ENCODE results near the gene PLPPR4. TPM values are rescaled to one million over a fixed set of nuclear protein-coding genes. Genes with fewer than 3 reads are reported as not detected.
"Not testable (repeated sequence)": the region's sequence is repeated elsewhere in the genome, so short reads cannot be mapped to it uniquely, and the experiment has no call there.

The PLPPR4 gene
- polyA plus RNA-seq, 10 donors = 3.5 to 13.0 (median 9.3) TPM

GRCh38 chr1:99268021-99268420 is 3.7 kb downstream of the PLPPR4 start:
- DNase-seq = no peak

DNA sequence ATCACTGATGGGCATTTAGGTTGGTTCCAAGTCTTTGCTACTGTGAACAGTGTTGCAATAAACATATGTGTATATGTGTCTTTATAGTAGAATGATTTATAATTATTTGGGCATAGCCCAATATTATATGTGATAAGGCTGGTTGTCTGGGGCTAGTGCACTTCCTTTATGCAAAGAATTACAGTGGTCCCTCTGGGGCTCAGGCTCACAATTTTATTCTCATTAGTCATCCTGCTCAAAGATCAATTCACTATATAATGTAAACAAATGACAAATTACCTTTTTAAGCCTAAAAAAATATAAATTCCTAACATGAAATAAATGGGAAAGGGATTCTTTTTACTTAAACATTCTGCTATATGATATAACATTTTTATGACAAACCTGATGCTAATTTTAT is 5.0 kb downstream of the PLPPR4 start:
- no peak for DNase-seq

- DNase-seq = no peak
These were observed 6.4 kb downstream of the PLPPR4 start for GRCh38 chr1:99270646-99271045.

- no peak for DNase-seq
These were observed 7.0 kb downstream of the PLPPR4 start for GRCh38 chr1:99271249-99271648.

DNA sequence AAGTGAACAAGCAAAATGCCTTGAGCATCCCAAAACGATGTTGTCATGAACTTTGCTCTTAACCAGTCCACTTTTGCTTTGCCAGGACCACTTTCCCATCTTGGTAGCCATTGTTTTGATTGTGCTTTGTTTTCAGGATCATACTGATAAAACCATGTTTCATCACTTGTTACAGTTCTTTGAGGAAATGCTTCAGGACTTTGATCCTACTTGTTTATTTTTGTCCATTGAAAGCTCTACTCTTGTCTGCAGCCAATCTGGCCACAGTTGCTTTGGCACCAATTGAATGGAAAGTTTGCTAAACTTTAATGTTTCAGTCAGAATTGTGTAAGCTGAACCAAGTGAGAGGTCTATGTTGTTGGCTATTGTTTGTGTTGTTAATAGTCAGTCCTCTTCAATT is 12.8 kb downstream of the PLPPR4 start:
- no peak for DNase-seq

GRCh38 chr1:99279525-99279924 is 15.2 kb downstream of the PLPPR4 start:
- no peak for DNase-seq

GRCh38 chr1:99281105-99281504 is 16.8 kb downstream of the PLPPR4 start:
- DNase-seq = no peak

DNA sequence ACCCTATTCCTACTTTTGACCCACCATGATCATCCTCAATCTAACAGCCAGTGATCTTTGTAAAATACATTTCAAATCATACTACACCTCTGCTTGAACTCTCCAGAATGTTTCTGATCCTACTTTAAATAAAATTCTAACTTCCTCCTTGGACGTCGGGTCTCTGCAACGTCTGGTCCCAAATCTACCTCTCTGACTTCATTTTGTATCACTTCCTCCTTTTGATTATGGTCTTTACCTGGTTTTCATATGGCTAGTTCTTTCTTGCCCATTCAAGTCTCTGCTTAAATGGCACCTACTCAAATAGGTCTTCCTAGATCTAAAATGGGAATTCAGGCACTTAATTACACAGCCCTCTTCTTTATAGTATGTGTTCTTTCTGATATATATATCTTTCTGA is 18.2 kb downstream of the PLPPR4 start:
- no peak for DNase-seq

DNA sequence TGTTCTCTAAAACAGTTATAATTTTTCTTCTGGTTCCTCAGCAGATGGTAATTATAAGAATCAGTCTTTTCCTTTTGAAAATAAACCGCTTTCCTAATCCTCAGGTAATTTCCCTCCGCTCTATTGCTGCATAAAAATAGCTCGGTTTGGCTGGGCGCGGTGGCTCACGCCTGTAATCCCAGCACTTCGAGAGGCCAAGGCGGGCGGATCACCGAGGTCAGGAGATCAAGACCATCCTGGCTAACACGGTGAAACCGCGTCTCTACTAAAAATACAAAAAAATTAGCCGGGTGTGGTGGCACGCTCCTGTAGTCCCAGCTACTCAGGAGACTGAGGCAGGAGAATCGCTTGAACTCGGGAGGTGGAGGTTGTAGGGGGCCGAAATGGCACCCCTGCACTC is 19.2 kb downstream of the PLPPR4 start:
- DNase-seq = not testable (repeated sequence)

- no peak for DNase-seq
These were observed 28.6 kb downstream of the PLPPR4 start for GRCh38 chr1:99292886-99293285.

DNA sequence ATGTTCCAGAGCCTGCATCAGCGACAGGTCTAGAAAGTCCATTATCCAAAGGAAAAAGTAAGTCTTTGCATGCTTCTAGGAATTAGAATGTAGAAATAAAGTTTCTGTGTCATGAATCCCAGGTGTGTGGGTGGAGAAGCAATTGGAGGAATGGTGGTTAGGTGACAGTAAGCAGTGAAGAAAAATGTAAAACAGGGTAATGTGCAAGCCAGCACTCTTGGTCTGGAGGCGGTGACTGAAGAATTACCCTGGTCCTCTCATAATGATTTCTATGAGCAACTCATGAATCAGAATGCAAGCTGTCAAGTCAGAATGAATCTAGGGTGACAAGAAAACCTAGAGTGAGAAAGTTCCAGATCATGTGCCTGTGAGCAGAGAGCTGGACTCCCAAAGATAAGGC is 33.6 kb downstream of the PLPPR4 start:
- no peak for DNase-seq

- DNase-seq = no peak
These were observed 40.5 kb downstream of the PLPPR4 start for GRCh38 chr1:99304725-99305282.

- no peak for DNase-seq
These were observed 41.3 kb downstream of the PLPPR4 start for GRCh38 chr1:99305626-99306025.

- DNase-seq = no peak
These were observed 41.8 kb downstream of the PLPPR4 start for GRCh38 chr1:99306056-99306455.

- no peak for DNase-seq
These were observed 42.4 kb downstream of the PLPPR4 start for GRCh38 chr1:99306644-99307043.

- no peak for DNase-seq
These were observed 51.0 kb downstream of the PLPPR4 start for GRCh38 chr1:99315305-99315704.

- no peak for DNase-seq
These were observed 62.1 kb downstream of the PLPPR4 start for GRCh38 chr1:99326215-99326949.

DNA sequence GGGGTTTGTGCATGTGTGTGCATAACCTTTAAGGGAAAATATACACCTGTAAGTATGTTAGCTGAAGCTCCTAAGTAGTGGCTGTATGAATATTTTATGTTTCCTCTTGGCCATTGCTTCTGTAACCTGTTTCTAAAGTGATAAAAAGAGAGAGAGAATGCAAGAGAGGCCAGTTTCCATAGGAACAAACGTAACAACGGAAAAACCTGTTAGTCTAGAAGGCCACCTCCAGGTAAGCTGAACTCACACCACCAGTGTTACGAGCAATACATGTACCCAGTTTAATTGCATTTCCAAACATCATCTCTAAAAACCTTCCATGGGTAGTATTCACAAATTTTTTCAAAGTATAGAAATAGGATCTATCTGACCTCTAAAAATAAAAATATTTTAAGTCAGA is 63.1 kb downstream of the PLPPR4 start:
- DNase-seq = no peak

- DNase-seq = no peak
These were observed 63.9 kb downstream of the PLPPR4 start for GRCh38 chr1:99328171-99328570.

DNA sequence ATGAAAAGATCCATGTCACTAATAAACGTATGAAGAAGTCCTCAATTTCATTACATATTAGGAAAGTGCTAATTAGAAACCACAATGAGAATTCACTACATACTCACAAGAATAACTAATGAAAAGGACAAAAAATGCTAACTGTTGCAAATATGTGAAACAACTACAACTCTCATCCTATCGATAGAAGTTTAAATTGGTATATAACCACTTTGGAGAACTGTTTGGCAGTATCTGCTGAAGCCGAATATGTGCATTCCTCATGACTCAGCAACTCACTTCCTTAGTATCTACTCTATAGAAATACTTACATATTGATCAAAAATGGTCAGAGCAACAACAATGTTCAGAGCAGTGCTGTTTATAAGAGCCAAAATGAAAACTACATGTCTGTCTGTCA is 66.8 kb downstream of the PLPPR4 start:
- no peak for DNase-seq

GRCh38 chr1:99331636-99332035 is 67.3 kb downstream of the PLPPR4 start:
- DNase-seq = no peak

GRCh38 chr1:99332561-99332960 is 68.3 kb downstream of the PLPPR4 start:
- no peak for DNase-seq

- no peak for DNase-seq
These were observed 70.7 kb downstream of the PLPPR4 start for GRCh38 chr1:99334991-99335390.
